T-helper 17 cell (primary cell): ENCODE measurements around the gene IDI1. TPM values are rescaled to one million over a fixed set of nuclear protein-coding genes. Genes with fewer than 3 reads are reported as not detected.
"Not testable (repeated sequence)": the region's sequence is repeated elsewhere in the genome, so short reads cannot be mapped to it uniquely, and the experiment has no call there.

Experiments
- ATAC-seq: fragments of 150-1000 bp; cut with Tn5 transposase; 2 replicates; pipeline ENCODE4 v1.10.0; 2021; ENCODE audit warnings: mild to moderate bottlenecking, moderate library complexity
- DNase-seq, 3 donors: peaks; one replicate each; pipeline versions ENCODE4 v3.0.0 to v3.0.0-alpha.2; 2020 to 2021
- H3K9me3 ChIP-seq: one replicate; pipeline ENCODE4 v1.7.0; 2013; ENCODE audit warnings: low read length, mild to moderate bottlenecking; ENCODE audit not compliant: control insufficient read depth, poor library complexity, severe bottlenecking
- H3K27ac Mint-ChIP-seq: one replicate; pipeline ENCODE4 v1.8.0; 2022; ENCODE audit warnings: mild to moderate bottlenecking, moderate library complexity, mixed read lengths
- H3K27me3 Mint-ChIP-seq: one replicate; pipeline ENCODE4 v1.8.0; 2022; ENCODE audit warnings: mixed read lengths
- H3K36me3 Mint-ChIP-seq: one replicate; pipeline ENCODE4 v1.8.0; 2022; ENCODE audit warnings: low read depth, mixed read lengths
- H3K4me1 Mint-ChIP-seq: one replicate; pipeline ENCODE4 v1.8.0; 2022; ENCODE audit warnings: mild to moderate bottlenecking, mixed read lengths
- H3K4me3 Mint-ChIP-seq: one replicate; pipeline ENCODE4 v1.8.0; 2022; ENCODE audit warnings: mild to moderate bottlenecking, moderate library complexity, mixed read lengths
- total RNA-seq, 4 donors: library from RNA in 2 of 4; stranded (reverse) in 2 of 4; gene quantifications; one replicate each; pipeline ENCODE4 v1.2.3 and lab custom pipeline; 2022 to 2026

IDI1 gene
- total RNA-seq, 2 donors from 2014 or later, result 116 to 134 TPM

DNA sequence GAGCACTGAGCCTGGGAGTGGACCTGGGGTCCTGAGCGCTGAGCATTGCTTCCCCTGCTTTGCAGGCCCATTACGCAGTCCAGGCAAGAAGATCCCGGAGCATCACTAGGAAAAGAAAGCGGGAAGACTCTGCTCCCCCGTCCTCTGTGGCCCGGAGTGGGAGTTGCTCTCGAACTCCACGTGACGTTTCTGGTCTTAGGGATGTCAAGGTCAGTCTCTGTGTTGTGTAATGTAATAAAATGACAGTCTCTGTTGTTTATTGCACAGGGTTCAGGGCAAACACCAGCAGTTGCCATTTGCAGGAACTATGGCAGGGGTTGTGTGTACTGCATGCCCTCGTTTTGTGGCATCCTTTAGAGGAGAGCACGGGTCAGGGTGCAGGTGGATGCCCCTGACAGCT is 33.2 kb downstream of the IDI1 start:
- no peaks in the 10 kb centered on the region for H3K9me3 ChIP-seq
- no peak for DNase-seq
- Mint-ChIP-seq H3K36me3 (peaks cover 19% of the 10 kb centered on the region), H3K4me1 (peaks cover 5% of the 10 kb centered on the region), H3K4me3 (no peak overlapping the region), H3K27me3 (no peaks in the 10 kb centered on the region), H3K27ac (peak overlapping the region; percentile 51)
- ATAC-seq, result no peak

DNA sequence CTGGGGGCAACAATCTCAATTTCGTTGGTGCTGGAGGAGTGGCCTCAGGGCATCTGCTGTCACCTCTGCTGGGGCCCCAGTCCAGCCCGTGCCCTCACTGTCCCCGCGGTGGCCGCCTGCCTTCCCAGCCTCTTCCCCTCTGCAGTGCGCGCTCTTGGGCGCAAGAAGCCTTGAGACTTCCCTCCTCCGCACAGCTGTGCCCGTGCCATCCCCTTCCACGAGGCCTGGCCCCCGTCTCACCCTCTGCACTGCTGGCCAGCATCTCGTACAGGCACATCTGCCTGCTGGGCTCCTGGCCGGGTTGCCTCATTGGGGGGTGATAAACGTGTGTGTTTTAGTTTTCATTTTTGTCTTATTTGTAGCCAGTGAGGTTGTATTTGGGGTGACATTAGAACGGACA is 37.2 kb downstream of the IDI1 start:
- Mint-ChIP-seq H3K4me1 (peaks cover 11% of the 10 kb centered on the region), H3K4me3 (peak overlapping the region; percentile 52), H3K27ac (peak overlapping the region; percentile 19), H3K36me3 (peaks cover 16% of the 10 kb centered on the region), H3K27me3 (no peaks in the 10 kb centered on the region)
- ATAC-seq (no peak), DNase-seq (no peak)
- no peaks in the 10 kb centered on the region for H3K9me3 ChIP-seq

DNA sequence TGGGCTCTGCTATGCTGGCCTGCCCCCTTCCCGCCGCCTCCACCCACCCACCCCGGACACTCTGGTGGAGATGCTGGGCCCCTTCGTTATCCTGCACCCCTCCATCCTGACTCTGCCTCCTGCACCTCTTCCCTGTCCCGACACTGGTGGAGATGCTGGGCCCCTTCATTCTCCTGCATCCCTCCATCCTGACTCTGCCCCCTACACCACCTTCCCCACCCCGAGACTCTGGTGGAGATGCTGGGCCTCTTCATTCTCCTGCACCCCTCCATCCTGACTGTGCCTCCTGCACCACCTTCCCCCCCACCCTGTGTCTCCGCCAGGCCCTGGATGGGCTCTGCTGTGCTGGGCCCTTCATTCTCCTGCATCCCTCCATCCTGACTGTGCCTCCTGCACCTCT is 38.2 kb downstream of the IDI1 start:
- H3K36me3 Mint-ChIP-seq, result peaks cover 16% of the 10 kb centered on the region
- peaks cover 11% of the 10 kb centered on the region for H3K4me1 Mint-ChIP-seq
- ATAC-seq (no peak), DNase-seq (no peak)
- no peaks in the 10 kb centered on the region for H3K27me3 Mint-ChIP-seq
- H3K9me3 ChIP-seq, result no peaks in the 10 kb centered on the region
- no peak overlapping the region for H3K4me3 Mint-ChIP-seq
- no peak overlapping the region for H3K27ac Mint-ChIP-seq

DNA sequence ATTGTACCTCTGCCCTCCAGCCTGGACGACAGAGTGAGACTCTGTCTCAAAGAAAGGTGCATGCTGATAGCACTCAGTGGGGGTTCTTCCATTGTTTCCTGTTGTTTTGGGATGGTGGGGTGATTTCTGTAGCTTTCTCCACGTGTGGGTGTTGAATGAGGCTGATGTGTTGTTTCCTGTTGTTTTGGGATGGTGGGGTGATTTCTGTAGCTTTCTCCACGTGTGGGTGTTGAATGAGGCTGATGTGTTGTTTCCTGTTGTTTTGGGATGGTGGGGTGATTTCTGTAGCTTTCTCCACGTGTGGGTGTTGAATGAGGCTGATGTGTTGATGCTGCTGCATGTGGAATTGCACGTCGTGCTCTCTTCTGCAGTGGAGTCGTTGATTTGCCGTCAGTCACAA is 39.0 kb downstream of the IDI1 start:
- peaks cover 11% of the 10 kb centered on the region for H3K4me1 Mint-ChIP-seq
- peaks cover 16% of the 10 kb centered on the region for H3K36me3 Mint-ChIP-seq
- not testable (repeated sequence) for H3K27me3 Mint-ChIP-seq, H3K27ac Mint-ChIP-seq, DNase-seq, H3K9me3 ChIP-seq, H3K4me3 Mint-ChIP-seq, ATAC-seq

DNA sequence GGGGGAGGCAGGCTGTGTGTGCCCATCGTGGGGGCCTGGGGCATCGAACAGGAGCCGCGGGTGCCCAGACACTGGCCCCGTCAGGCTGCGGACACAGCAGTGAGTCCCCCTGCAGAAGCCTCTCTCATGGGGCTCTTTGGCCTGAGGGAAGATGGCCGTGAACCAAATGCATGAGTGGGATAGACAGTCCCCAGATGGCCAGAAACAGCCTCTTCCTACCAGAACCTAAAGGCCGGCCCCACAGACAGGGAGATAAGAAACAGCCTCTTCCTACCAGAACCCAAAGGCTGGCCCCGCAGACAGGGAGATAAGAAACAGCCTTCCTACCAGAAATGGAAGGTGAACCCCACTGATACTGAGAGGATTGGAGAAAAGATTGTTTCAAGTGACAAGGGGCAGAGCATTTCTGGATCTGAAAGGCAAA is 39.8 kb downstream of the IDI1 start:
- ATAC-seq (no peak), DNase-seq (no peak)
- Mint-ChIP-seq H3K4me3 (no peak overlapping the region), H3K36me3 (peaks cover 16% of the 10 kb centered on the region), H3K4me1 (peaks cover 11% of the 10 kb centered on the region), H3K27ac (peak overlapping the region; percentile 53), H3K27me3 (no peaks in the 10 kb centered on the region)
- H3K9me3 ChIP-seq, result no peaks in the 10 kb centered on the region

DNA sequence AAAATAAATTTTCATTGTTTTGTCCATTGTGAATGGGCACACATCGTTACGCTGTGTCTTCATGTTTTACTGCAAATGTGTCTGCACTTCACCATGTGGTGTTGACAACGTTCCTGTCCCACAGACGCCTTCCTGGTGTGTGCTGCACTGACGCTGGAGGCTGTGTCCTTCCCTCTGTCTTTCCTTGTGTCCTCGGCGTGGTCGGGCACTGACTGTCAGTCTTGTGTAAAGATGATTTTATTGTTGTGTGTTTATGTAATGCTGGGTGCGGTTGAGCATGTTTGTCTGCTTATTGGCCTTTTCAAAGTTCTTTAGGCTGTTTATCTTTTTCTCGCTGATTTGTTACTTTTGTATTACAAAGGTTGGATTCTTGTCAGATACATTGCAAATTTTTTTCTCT is 41.3 kb downstream of the IDI1 start:
- no peak for ATAC-seq
- Mint-ChIP-seq H3K4me1 (peaks cover 11% of the 10 kb centered on the region), H3K36me3 (peaks cover 19% of the 10 kb centered on the region), H3K27ac (peak overlapping the region; percentile 47), H3K4me3 (no peak overlapping the region), H3K27me3 (no peaks in the 10 kb centered on the region)
- DNase-seq, result no peak
- peaks cover 3% of the 10 kb centered on the region for H3K9me3 ChIP-seq

DNA sequence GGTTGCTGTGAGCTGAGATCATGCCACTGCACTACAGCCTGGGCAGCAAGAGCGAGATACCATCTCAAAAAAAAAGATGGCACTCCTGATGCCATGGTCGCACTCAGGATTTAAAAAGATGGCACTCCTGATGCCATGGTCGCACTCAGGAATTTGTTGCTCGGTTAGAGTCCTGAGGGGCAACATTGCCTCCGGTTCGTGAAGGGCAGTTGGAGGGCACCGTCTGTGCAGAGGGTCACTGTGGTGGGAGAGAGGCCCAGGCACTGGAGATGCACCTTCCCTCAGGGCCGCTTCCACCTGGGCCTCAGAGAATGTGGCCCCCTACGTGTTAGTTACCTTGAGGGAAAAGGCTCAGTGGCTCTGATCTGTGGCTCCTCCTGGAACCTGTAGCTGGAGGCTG is 42.3 kb downstream of the IDI1 start:
- H3K9me3 ChIP-seq, result peaks cover 7% of the 10 kb centered on the region
- Mint-ChIP-seq H3K4me3 (peak overlapping the region; percentile 19), H3K27me3 (no peaks in the 10 kb centered on the region), H3K4me1 (peaks cover 11% of the 10 kb centered on the region), H3K36me3 (peaks cover 16% of the 10 kb centered on the region), H3K27ac (no peak overlapping the region)
- ATAC-seq, result no peak
- no peak for DNase-seq

DNA sequence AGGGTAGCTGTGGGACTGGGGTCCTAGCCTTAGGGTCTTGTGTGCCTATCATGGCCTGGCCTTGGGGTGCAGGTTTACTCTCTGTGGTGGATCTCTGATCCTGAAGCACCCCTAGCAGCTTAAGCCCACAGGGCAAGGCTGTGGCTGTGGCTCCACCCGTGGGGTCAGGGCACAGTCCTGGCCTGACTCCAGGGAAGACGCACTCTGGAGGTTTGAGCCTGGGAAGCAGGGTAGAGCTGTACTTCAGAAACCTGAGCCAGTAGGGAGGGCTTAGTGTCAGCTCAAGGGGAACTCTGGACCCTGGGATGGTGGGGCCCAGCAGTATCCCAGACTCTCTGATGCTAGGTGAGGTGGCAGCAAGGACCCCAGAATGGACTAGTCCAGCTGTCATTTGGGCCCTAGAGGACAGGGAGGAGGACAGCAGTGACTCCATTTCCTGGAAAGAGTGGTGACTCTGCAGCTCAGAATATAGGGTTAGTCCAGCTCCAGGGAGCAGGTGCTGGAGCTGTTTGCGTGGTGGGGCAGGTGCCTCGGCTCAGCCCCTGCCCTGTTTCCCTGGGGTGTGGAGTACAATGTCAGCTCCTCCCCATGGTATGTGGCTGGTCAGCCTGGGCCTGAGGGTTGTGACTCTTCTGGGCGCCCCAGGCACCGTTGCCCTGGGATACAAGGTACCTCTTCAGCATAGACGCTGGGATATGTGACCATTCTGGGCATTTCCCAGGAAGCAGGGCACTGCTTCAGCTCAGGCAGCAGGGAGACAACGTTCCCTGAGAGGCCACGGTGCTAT is 44.8 kb downstream of the IDI1 start:
- peaks cover 7% of the 10 kb centered on the region for H3K9me3 ChIP-seq
- H3K27ac Mint-ChIP-seq, result no peak overlapping the region
- H3K4me1 Mint-ChIP-seq, result peaks cover 9% of the 10 kb centered on the region
- peaks cover 21% of the 10 kb centered on the region for H3K36me3 Mint-ChIP-seq
- H3K4me3 Mint-ChIP-seq, result no peak overlapping the region
- DNase-seq (no peak), ATAC-seq (no peak)
- H3K27me3 Mint-ChIP-seq, result no peaks in the 10 kb centered on the region

DNA sequence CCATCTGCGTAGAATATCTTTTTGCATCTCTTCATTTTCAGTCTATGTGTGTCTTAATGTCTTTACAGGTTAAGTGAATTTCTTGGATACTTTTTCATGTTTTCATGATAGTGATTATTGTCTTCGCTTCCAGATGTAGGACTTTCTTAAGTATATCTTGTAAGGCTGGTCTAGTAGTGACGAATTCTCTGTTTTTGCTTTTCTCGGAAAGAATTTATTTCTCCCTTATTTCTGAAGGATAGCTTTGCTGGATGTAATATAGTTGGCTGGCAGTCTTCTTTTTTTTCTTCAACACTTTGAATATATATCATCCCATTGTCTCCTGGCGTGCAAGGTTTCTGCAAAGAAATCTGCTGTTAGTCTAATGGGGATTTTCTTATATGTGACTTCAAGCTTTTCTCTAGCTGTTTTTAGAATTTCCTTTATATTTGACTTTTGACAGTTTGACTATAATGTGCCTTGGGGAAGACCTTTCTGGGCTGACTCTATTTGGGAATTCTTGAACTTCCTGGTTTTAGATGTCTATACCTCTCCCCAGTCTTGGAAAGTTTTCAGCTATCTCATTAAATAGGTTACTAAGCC is 46.4 kb downstream of the IDI1 start:
- DNase-seq, result no peak
- peaks cover 4% of the 10 kb centered on the region for H3K4me1 Mint-ChIP-seq
- no peaks in the 10 kb centered on the region for H3K27me3 Mint-ChIP-seq
- H3K36me3 Mint-ChIP-seq, result peaks cover 16% of the 10 kb centered on the region
- H3K27ac Mint-ChIP-seq, result no peak overlapping the region
- H3K9me3 ChIP-seq, result peaks cover 7% of the 10 kb centered on the region
- no peak overlapping the region for H3K4me3 Mint-ChIP-seq
- ATAC-seq, result no peak

DNA sequence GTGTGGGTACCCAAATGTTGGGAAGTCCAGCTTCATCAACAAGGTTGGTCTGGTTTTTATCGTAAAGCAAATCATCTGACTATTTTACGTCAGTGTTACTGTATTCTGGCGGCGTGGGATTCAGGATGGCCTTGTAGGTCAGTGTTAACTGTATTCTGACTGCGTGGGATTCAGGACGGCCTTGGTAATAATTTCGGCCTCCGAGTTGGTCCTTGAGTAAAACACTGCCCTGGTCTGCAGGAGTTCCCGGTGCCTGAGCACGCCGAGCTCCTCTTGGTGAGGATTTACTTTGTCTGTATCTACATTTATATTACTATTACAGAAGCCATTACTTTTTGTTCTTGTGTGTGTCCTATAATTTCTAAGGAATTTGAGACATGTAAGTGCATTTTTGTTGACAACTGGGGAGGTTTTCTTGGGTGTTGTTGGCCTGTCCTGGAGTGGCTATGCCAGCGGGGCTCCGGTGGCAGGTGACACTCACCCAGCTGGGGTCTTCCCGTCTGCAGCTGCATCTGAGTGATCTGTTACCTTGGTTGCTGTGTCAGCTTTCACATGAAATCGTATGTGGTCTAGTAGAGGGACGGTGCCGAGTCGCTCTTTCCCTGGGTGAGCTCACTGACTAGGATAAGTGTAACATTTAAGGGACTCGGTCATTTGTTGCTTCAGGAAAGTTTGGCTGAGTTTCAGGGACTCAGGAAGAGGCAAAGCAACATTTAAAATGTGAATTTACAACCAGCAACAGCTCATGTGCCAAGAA is 51.5 kb downstream of the IDI1 start:
- peaks cover 22% of the 10 kb centered on the region for H3K36me3 Mint-ChIP-seq
- H3K4me1 Mint-ChIP-seq, result peaks cover 10% of the 10 kb centered on the region
- no peak for DNase-seq
- H3K9me3 ChIP-seq, result peaks cover 2% of the 10 kb centered on the region
- no peak for ATAC-seq
- H3K27me3 Mint-ChIP-seq, result no peaks in the 10 kb centered on the region
- H3K27ac Mint-ChIP-seq, result no peak overlapping the region
- no peak overlapping the region for H3K4me3 Mint-ChIP-seq

DNA sequence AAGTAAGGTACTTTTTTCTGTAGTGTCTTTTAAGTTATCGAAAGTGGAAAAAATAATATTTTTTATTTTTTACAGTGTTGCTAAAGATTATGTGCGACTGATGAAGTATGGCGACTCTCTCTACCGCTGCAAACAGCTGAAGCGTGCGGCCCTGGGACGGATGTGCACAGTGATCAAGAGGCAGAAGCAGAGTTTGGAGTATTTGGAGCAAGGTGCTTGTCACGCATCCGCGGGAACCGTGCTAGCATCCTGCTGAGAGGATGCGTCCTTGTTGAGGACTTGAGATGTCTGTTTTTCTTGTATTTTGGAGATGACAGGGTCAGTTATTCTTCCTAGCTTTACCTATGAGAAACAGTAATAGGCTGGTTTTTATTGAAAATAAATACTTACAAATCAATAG is 52.9 kb downstream of the IDI1 start:
- ATAC-seq (no peak), DNase-seq (no peak)
- H3K4me1 Mint-ChIP-seq, result peaks cover 6% of the 10 kb centered on the region
- H3K36me3 Mint-ChIP-seq, result peaks cover 15% of the 10 kb centered on the region
- no peaks in the 10 kb centered on the region for H3K9me3 ChIP-seq
- no peaks in the 10 kb centered on the region for H3K27me3 Mint-ChIP-seq
- peak overlapping the region; percentile 56 for H3K27ac Mint-ChIP-seq
- H3K4me3 Mint-ChIP-seq, result no peak overlapping the region

DNA sequence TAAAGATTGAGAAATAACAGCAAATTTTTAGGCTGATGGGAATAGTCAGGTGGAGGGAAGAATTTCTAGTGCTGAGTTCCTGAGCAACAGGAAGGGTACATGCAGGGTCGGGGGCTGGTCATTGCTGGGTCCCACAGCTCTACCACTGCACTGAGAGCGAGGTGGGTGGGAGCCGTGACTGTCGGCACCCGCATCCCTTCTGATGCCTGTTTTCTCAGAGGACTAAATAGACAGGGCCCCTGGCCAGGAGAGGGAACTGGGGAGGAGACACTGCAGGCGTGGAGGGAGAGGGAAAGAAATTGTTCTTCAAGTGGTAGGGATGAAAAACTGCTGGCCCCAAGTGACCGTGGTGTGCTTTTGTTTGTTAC is 53.4 kb downstream of the IDI1 start:
- DNase-seq (no peak), ATAC-seq (no peak)
- Mint-ChIP-seq H3K27me3 (no peaks in the 10 kb centered on the region), H3K4me3 (no peak overlapping the region), H3K36me3 (peaks cover 12% of the 10 kb centered on the region), H3K27ac (peak overlapping the region; percentile 56), H3K4me1 (peaks cover 9% of the 10 kb centered on the region)
- no peaks in the 10 kb centered on the region for H3K9me3 ChIP-seq

DNA sequence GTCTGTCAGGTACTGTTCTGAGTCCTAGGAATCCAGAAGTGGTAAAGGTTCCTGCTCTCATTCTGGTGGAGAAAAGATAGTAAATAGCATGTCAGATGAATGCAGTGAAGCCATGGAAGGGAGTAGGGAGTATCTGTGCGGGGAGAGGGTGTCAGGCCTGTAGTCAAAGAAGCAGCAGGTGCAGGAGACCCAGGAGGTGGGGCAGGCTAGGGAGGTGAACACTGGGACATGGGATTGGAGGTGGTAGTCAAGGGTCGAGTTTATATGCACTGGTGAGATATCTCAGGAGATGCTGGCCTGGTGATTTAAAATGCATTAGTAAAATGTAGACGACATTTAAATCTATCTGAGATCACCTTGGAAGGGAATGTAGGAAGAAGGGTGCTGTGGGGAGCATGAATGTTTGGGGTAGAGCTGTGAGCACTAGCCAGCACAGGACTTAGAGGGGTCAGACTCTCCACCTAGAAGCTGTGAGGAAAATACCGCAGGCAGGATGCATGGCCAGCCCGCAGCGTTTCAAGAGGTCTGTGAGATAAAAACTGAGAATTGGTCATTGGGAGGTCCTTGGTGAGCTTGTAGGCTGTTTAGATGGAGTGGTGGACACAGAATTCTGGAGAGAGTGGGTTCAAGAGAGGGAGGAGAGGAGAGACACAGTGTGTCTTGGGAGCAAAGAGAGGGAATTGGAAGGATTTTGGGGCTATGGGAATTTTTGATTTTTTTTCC is 53.9 kb downstream of the IDI1 start:
- H3K36me3 Mint-ChIP-seq, result peaks cover 10% of the 10 kb centered on the region
- ATAC-seq, result no peak
- DNase-seq, result no peak
- H3K9me3 ChIP-seq, result no peaks in the 10 kb centered on the region
- H3K4me3 Mint-ChIP-seq, result no peak overlapping the region
- H3K27me3 Mint-ChIP-seq, result no peaks in the 10 kb centered on the region
- H3K27ac Mint-ChIP-seq, result peak overlapping the region; percentile 83
- H3K4me1 Mint-ChIP-seq, result peaks cover 13% of the 10 kb centered on the region
